ENCODE data around the gene NRTN. TPM values are rescaled to one million over a fixed set of nuclear protein-coding genes. Genes with fewer than 3 reads are reported as not detected.

NRTN gene
- total and polyA plus RNA-seq, 12 donors, result 4.5 to 26.8 (median 8.9) TPM

DNA sequence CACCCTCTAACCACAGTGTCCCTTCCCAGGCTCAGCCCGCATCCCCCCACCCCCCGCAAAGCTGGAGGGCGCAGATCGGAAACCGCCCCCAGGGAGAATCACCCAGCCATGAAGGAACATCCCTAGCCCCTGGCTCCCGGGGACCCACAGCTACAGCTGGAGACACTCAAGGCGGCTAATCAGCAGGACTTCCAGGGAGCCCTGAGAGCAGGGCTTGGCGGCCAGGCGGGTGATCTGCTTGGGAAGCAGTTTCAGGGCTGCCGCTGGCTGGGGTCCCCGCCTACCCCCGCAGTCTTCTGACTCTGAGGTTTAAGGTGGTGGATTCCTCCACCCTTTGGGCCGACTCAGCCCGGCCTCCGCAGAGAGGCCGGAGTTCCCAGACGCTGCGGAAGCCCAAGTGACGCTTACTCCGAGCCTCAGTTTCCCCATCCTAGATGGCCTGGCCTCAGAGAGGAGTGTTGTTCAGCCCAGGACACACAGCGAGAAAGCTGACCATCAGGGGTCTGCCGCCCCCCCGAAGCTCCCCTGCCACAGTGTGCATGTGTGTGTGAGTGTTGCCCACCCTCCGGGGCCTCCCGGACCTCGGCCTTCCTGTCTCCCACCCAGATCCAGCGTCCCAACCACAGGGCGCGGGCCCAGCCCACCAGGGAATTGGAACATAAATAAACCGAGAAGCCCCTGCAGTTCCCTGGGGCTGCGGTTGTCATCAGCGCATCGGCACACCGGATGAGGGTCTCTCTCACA, 24.9 kb downstream of the NRTN start:
- Histone ChIP-seq H3K36me3 (replicated peaks in 1 of 2) (no peaks in the 10 kb centered on the region), H3K27ac (no peak overlapping the region), H3K27me3 (no peaks in the 10 kb centered on the region), H3K4me1 (replicated peaks in 1 of 2) (peaks cover 14 to 18% of the 10 kb centered on the region in 2 donors), H3K4me3 (no peak overlapping the region), H3K9me3 (replicated peaks in 1 of 3) (no peaks in the 10 kb centered on the region)
- intact Hi-C loops (cut with DNase I), result no loop called here
- TF ChIP-seq POLR2A (IDR thresholded peaks at IDR 0.05), result no peak
- TF ChIP-seq CTCF (IDR thresholded peaks at IDR 0.05), result no peak
- DNase-seq, result no peak
- WGBS, 4 donors, result 57 to 82% (median 64%) methylated on average over 14 to 34 of the region's 34 CpGs

DNA sequence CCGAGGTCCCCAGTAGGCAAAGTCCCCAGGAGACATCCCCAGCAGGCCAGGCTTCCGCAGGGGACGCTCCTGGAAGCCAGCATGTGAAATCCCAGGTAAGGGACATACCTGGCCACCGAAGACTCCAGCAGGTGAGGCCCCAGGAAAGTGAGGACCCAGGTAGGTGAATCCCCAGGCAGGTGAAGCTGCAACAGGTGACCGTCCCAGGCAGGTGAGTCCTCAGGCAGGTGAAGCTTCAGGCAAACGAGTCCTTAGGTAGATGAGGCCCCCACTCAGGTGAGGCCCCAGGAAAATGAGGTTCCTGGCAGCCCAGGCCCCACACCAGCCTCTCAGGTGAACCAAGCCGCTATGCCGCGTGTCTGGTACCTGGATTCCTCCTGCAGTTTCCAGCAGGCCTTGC, 26.3 kb downstream of the NRTN start:
- Histone ChIP-seq H3K27me3 (no peaks in the 10 kb centered on the region), H3K4me1 (replicated peaks in 1 of 2) (peaks cover 14 to 18% of the 10 kb centered on the region in 2 donors), H3K36me3 (replicated peaks in 1 of 2) (no peaks in the 10 kb centered on the region), H3K27ac (no peak overlapping the region), H3K9me3 (replicated peaks in 1 of 3) (no peaks in the 10 kb centered on the region), H3K4me3 (no peak overlapping the region)
- WGBS, 4 donors, result 83 to 96% (median 90%) methylated on average over 2 to 9 of the region's 9 CpGs
- no peak for TF ChIP-seq CTCF (IDR thresholded peaks at IDR 0.05)
- no peak for TF ChIP-seq POLR2A (IDR thresholded peaks at IDR 0.05)
- intact Hi-C loops (cut with DNase I), result no loop called here
- no peak for DNase-seq

GRCh38 chr19:5832061-5832460, 27.2 kb downstream of the NRTN start:
- H3K9me3 ChIP-seq (replicated peaks in 1 of 3), result no peaks in the 10 kb centered on the region
- WGBS, 4 donors, result 85 to 93% (median 87%) methylated on average over 8 to 22 of the region's 22 CpGs
- peaks cover 6 to 9% of the 10 kb centered on the region in 2 donors for H3K4me1 ChIP-seq (replicated peaks in 1 of 2)
- no peaks in the 10 kb centered on the region for H3K27me3 ChIP-seq
- TF ChIP-seq POLR2A (IDR thresholded peaks at IDR 0.05) (no peak), CTCF (IDR thresholded peaks at IDR 0.05) (no peak)
- DNase-seq, result no peak
- H3K36me3 ChIP-seq (replicated peaks in 1 of 2), result no peaks in the 10 kb centered on the region
- no peak overlapping the region for H3K4me3 ChIP-seq
- intact Hi-C loops (cut with DNase I), result no loop called here
- no peak overlapping the region for H3K27ac ChIP-seq

GRCh38 chr19:5832527-5833216, 27.8 kb downstream of the NRTN start:
- intact Hi-C loops (cut with DNase I), result no loop called here
- TF ChIP-seq CTCF (IDR thresholded peaks at IDR 0.05) (no peak), POLR2A (IDR thresholded peaks at IDR 0.05) (no peak)
- DNase-seq, result no peak
- H3K4me1 ChIP-seq (replicated peaks in 1 of 2), result peaks cover 5 to 7% of the 10 kb centered on the region in 2 donors
- H3K27me3 ChIP-seq, result no peaks in the 10 kb centered on the region
- 84 to 92% (median 88%) methylated on average over 6 of the region's 6 CpGs for WGBS, 4 donors
- no peaks in the 10 kb centered on the region for H3K36me3 ChIP-seq (replicated peaks in 1 of 2)
- H3K9me3 ChIP-seq (replicated peaks in 1 of 3), result no peaks in the 10 kb centered on the region
- H3K4me3 ChIP-seq, result no peak overlapping the region
- no peak overlapping the region for H3K27ac ChIP-seq

Data from adrenal gland (tissue), 12 donors.